RWPE2 (cell line): ENCODE results near the gene FNDC3B.

Experiments
- ATAC-seq: fragments of 200-7000 bp; cut with Tn5 transposase; 3 replicates; pipeline ENCODE4 v1.9.1; 2021; ENCODE audit warnings: low read depth
- DNase-seq: peaks from one replicate; pipeline ENCODE4 v3.0.0-alpha.2; 2020; ENCODE audit warnings: low spot score
- H3K27ac ChIP-seq: fragments of 450-650 bp; 2 replicates; pipeline ENCODE4 v1.5.1; 2017; ENCODE audit warnings: mild to moderate bottlenecking; ENCODE audit not compliant: poor library complexity, severe bottlenecking
- H3K27me3 ChIP-seq: fragments of 250-450 bp; sonication (Bioruptor Pico); 2 replicates; pipeline ENCODE4 v1.5.1; 2021; ENCODE audit warnings: mild to moderate bottlenecking, moderate library complexity; ENCODE audit not compliant: insufficient read depth, poor library complexity, severe bottlenecking
- H3K36me3 ChIP-seq: fragments of 250-450 bp; sonication (Bioruptor Pico); 2 replicates; pipeline ENCODE4 v1.5.1; 2020; ENCODE audit warnings: low read depth, mild to moderate bottlenecking, moderate library complexity
- H3K4me1 ChIP-seq: fragments of 250-450 bp; sonication (Bioruptor Pico); 2 replicates; pipeline ENCODE4 v1.5.1; 2021; ENCODE audit warnings: mild to moderate bottlenecking, moderate library complexity; ENCODE audit not compliant: insufficient read depth, poor library complexity, severe bottlenecking
- H3K4me3 ChIP-seq: fragments of 250-450 bp; sonication (Bioruptor Pico); 2 replicates; pipeline ENCODE4 v1.5.1; 2021; ENCODE audit warnings: mild to moderate bottlenecking, moderate library complexity; ENCODE audit not compliant: severe bottlenecking
- H3K9me3 ChIP-seq: fragments of 250-450 bp; sonication (Bioruptor Pico); 2 replicates; pipeline ENCODE4 v1.5.1; 2021; ENCODE audit warnings: mild to moderate bottlenecking, moderate library complexity; ENCODE audit not compliant: severe bottlenecking
- CTCF ChIP-seq: fragments of 450-650 bp; IDR thresholded peaks from one replicate; pipeline ENCODE4 v1.5.1; 2017; ENCODE audit warnings: mild to moderate bottlenecking, moderate library complexity; ENCODE audit not compliant: poor library complexity, severe bottlenecking

The FNDC3B gene

DNA sequence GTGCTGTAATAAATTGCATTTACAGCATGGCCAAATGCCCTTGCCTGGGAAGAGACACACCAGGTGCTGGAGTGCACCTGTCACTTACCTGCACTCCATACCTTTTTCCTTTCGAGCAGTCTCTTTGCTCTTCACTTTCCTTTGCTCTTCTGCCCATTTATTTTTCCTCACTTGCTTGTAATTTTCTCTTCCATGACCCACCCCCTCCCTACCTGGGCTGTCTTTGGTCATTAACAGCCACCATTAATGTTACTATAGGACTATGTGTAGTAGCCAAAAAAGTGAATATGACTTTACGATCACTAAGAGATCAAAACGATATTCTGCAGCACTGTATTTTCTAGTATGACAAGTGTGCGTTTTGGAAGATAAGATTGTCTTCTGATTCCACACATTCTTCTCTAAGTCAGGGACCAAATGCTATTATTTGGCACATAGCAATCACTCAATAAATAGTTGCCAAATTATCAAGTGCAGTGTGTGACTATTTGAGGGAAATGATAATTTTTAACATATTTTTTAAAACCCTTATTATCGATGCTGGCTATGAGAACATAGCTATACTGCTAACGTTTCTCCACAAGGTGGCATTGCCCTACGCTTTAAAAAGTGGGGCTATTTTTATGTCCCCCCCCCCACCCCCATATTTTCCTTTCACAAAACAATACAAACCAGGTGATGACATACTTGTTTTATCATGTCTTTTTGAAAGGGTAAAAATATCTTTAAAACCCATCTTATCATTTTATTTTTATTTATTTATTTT is 294.5 kb downstream of the FNDC3B start:
- Histone ChIP-seq H3K9me3 (no peaks in the 10 kb centered on the region), H3K36me3 (peaks cover 94% of the 10 kb centered on the region), H3K4me1 (peaks cover 14% of the 10 kb centered on the region), H3K27me3 (no peaks in the 10 kb centered on the region), H3K4me3 (no peak overlapping the region), H3K27ac (peak overlapping the region; percentile 31)
- peak; percentile 18 for TF ChIP-seq CTCF
- DNase-seq (no peak), ATAC-seq (no peak)

DNA sequence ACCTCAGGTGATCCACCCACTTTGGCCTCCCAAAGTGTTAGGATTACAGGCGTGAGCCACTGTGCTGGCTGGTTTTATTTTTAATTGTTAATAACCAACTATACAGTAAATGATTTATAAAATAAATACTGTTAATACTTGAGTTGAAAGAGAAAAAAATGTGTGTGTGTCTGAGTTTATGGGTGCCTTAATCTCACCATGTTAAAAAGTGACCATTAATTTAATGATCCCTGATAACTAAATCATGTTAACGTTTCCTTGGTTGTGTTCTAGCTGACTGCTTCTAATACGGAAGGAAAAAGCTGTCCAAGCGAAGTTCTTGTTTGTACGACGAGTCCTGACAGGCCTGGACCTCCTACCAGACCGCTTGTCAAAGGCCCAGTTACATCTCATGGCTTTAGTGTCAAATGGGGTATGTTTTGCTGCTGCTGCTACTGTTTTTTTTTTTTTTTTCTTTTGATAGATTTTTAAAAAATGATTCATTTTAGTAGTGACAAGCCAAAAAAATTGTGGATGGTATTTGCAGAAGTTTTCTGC is 295.4 kb downstream of the FNDC3B start:
- ATAC-seq (no peak), DNase-seq (no peak)
- Histone ChIP-seq H3K9me3 (no peaks in the 10 kb centered on the region), H3K27ac (peak overlapping the region; percentile 31), H3K27me3 (no peaks in the 10 kb centered on the region), H3K36me3 (peaks cover 94% of the 10 kb centered on the region), H3K4me1 (peaks cover 14% of the 10 kb centered on the region), H3K4me3 (no peak overlapping the region)
- no peak for TF ChIP-seq CTCF

DNA sequence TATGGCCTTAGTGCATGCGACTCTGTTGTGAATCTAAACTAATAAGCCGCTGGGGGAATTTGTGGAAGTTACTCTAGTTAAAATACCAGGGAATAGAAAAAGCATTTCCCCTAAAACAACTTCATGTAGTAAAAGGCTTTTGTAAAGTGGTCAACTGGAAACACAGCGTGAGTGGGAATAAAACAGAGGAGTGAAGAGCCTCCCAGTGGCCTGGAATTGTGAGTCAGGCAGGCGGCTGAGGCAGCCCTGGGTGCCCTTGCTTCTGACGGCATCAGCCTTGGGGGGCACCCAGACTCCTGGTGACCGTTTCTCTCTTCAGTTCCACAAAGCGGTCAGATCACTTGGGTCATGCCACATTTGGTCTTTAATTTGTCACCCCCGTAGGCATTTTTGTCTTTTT is 300.5 kb downstream of the FNDC3B start:
- H3K36me3 ChIP-seq: peaks cover 96% of the 10 kb centered on the region
- no peak for ATAC-seq

GRCh38 chr3:172340583-172340982 is 301.2 kb downstream of the FNDC3B start:
- peaks cover 96% of the 10 kb centered on the region for H3K36me3 ChIP-seq
- no peak for ATAC-seq
- DNase-seq: no peak
- H3K4me3 ChIP-seq: no peak overlapping the region
- no peaks in the 10 kb centered on the region for H3K27me3 ChIP-seq
- no peaks in the 10 kb centered on the region for H3K9me3 ChIP-seq
- H3K27ac ChIP-seq: no peak overlapping the region
- no peak for TF ChIP-seq CTCF
- no peaks in the 10 kb centered on the region for H3K4me1 ChIP-seq

More for the DNA sequence above, 300.5 kb downstream of the FNDC3B start:
- H3K9me3 ChIP-seq: no peaks in the 10 kb centered on the region
- H3K4me1 ChIP-seq: peaks cover 2% of the 10 kb centered on the region
- H3K4me3 ChIP-seq: no peak overlapping the region
- no peak overlapping the region for H3K27ac ChIP-seq
- no peak for DNase-seq
- no peak for TF ChIP-seq CTCF
- H3K27me3 ChIP-seq: no peaks in the 10 kb centered on the region
